Measurements from ENCODE around the gene ADCY10.
"Not testable (repeated sequence)": the region's sequence is repeated elsewhere in the genome, so short reads cannot be mapped to it uniquely, and the experiment has no call there.

Gene ADCY10

GRCh38 chr1:167913895-167914496, at the start of gene ADCY10:
ADCY10 (minus strand) TSS chr1:167914134; CDS start chr1:167905140, 8,994 bp downstream.
- DNase-seq, result no peak

GRCh38 chr1:167957710-167958109, 43.8 kb upstream of the ADCY10 start:
- no peak for DNase-seq

- DNase-seq, result no peak
These were observed 42.0 kb upstream of the ADCY10 start for GRCh38 chr1:167955915-167956314.

GRCh38 chr1:167950569-167950968, 36.6 kb upstream of the ADCY10 start:
- DNase-seq, result no peak

GRCh38 chr1:167949785-167950184, 35.9 kb upstream of the ADCY10 start:
- no peak for DNase-seq

- DNase-seq, result no peak
These were observed 33.8 kb upstream of the ADCY10 start for GRCh38 chr1:167947733-167948132.

- DNase-seq, result no peak
These were observed 29.6 kb upstream of the ADCY10 start for GRCh38 chr1:167943541-167943940.

GRCh38 chr1:167940264-167940663, 26.3 kb upstream of the ADCY10 start:
- DNase-seq, result no peak

GRCh38 chr1:167938080-167938636, 24.2 kb upstream of the ADCY10 start:
- DNase-seq, result no peak

- no peak for DNase-seq
These were observed 23.7 kb upstream of the ADCY10 start for GRCh38 chr1:167937709-167938010.

GRCh38 chr1:167936930-167937708, 23.2 kb upstream of the ADCY10 start, which contains the start of gene MPC2:
MPC2 (minus strand) TSS chr1:167937072; CDS start chr1:167935841, 1,231 bp downstream.
- DNase-seq, result peak; percentile 79

- DNase-seq, result peak; percentile 99
These were observed 22.4 kb upstream of the ADCY10 start, which contains the start of gene DCAF6 for GRCh38 chr1:167936068-167936929. DCAF6 (plus strand) TSS chr1:167936683; CDS start chr1:167936912, 229 bp downstream.

- peak; percentile 73 for DNase-seq
These were observed 21.5 kb upstream of the ADCY10 start for GRCh38 chr1:167935216-167936067.

- DNase-seq, result no peak
These were observed 20.7 kb upstream of the ADCY10 start for GRCh38 chr1:167934426-167935215.

GRCh38 chr1:167933788-167934187, 19.9 kb upstream of the ADCY10 start:
- DNase-seq, result no peak

- DNase-seq, result no peak
These were observed 15.8 kb upstream of the ADCY10 start for GRCh38 chr1:167929725-167930124.

GRCh38 chr1:167928919-167929318, 15.0 kb upstream of the ADCY10 start:
- not testable (repeated sequence) for DNase-seq

GRCh38 chr1:167928457-167928852, 14.5 kb upstream of the ADCY10 start:
- DNase-seq, result no peak

- no peak for DNase-seq
These were observed 13.3 kb upstream of the ADCY10 start for GRCh38 chr1:167927046-167927754.

GRCh38 chr1:167926486-167926997, 12.6 kb upstream of the ADCY10 start:
- peak; percentile 53 for DNase-seq

Data from islet precursor cell (in vitro differentiated cells).